Measurements from ENCODE around the gene SLC16A8. TPM values are rescaled to one million over a fixed set of nuclear protein-coding genes. Genes with fewer than 3 reads are reported as not detected.

SLC16A8 gene
- total and polyA plus RNA-seq, 9 of the 15 experiments (the other 6 are each of a cell fraction or from before 2014, with no cell fraction given): not detected

GRCh38 chr22:38069372-38070249 lies 14.4 kb downstream of the SLC16A8 start (continued):
- 0 out of 2 replicates have a peak, but pooled peaks have one; percentile 30 for TF ChIP-seq DEAF1 (CRISPR knock-in tag; IDR thresholded peaks at IDR 0.05)
- TF ChIP-seq RAD21 (CRISPR knock-in tag; conservative IDR thresholded peaks at IDR 0.05 in 1 of 2, IDR thresholded peaks at IDR 0.05 in 1 of 2): peak; percentile 46 to 64

GRCh38 chr22:38068641-38069371 lies 15.2 kb downstream of the SLC16A8 start:
- FAIRE-seq: no peak

More at GRCh38 chr22:38068641-38069371, 15.2 kb downstream of the SLC16A8 start:
- BruUV-seq (replicated peaks): no TSS peak
- H4K20me1 ChIP-seq (replicated peaks; ENCODE audit: control insufficient read depth, insufficient read depth, low read length): no peaks in the 10 kb centered on the region
- no peaks in the 10 kb centered on the region for H3K79me2 ChIP-seq (ENCODE audit: control insufficient read depth, insufficient read depth, low read length)
- 71% methylated on average over 6 of the region's 13 CpGs for WGBS (ENCODE audit: insufficient coverage, low coverage, missing lambda C conversion rate)
- DNase-seq (ENCODE audit: extremely low read depth in 1 of 4, low spot score in 3 of 4): no peak
- H3K9ac ChIP-seq (ENCODE audit: insufficient read depth in 1 of 2, low read depth in 2 of 2, low read length in 2 of 2): no peak overlapping the region
- ChIA-PET POLR2A (interaction anchor here (0.6 to 1.2 kb wide), 5 partner anchors 9 to 664 kb away, joined by 3 to 5 read pairs (median 3); no protein-coding TSS in a partner anchor), CTCF (ENCODE audit: low intra/inter-chr PET ratio) (no interaction called here)
- intact Hi-C loops (cut with micrococcal nuclease): no loop called here
- no peak overlapping the region for H3K4me3 ChIP-seq
- no peaks in the 10 kb centered on the region for H3K9me1 ChIP-seq (ENCODE audit: control insufficient read depth, insufficient read depth, low read length)
- in situ Hi-C loops (cut with MboI): loop anchor here (10.0 to 25.0 kb wide), 3 partner anchors 286 to 943 kb away; partner anchors contain the start of genes APOBEC3C and APOBEC3D
- peaks cover 0 to 10% of the 10 kb centered on the region in 2 experiments; a peak in 2 of 5 replicates for H3K4me1 ChIP-seq (replicated peaks in 1 of 2; ENCODE audit: control insufficient read depth in 2 of 2, insufficient read depth in 2 of 2, low read length in 2 of 2)
- H3K27ac ChIP-seq (ENCODE audit: extremely low read depth, low read depth, low read length): no peak overlapping the region
- H3K4me2 ChIP-seq (ENCODE audit: insufficient read depth, low read length): no peak overlapping the region
- TF ChIP-seq TFAP4 (CRISPR knock-in tag; IDR thresholded peaks at IDR 0.05; ENCODE audit: borderline replicate concordance): 0 out of 2 replicates have a peak, but pooled peaks have one; percentile 16
- TF ChIP-seq ZNF143 (CRISPR knock-in tag; IDR thresholded peaks at IDR 0.05): no peak
- ATAC-seq: no peak
- no peaks in the 10 kb centered on the region for H3K27me3 ChIP-seq (ENCODE audit: control insufficient read depth in 2 of 2, insufficient read depth in 2 of 2, low read length in 2 of 2)
- H3K9me3 ChIP-seq (replicated peaks; ENCODE audit: control insufficient read depth, insufficient read depth, low read depth, low read length): no peaks in the 10 kb centered on the region
- H2AFZ ChIP-seq (ENCODE audit: low read depth, low read length): no peak overlapping the region
- no peaks in the 10 kb centered on the region for H3K36me3 ChIP-seq (ENCODE audit: control insufficient read depth, insufficient read depth, low read length)
